Right ventricle myocardium superior (tissue), 1 donor: ENCODE results near the gene MEI4. TPM values are rescaled to one million over a fixed set of nuclear protein-coding genes. Genes with fewer than 3 reads are reported as not detected.
"Not testable (repeated sequence)": the region's sequence is repeated elsewhere in the genome, so short reads cannot be mapped to it uniquely, and the experiment has no call there.

ENCODE experiments used
- ATAC-seq: fragments of 200-7000 bp; cut with Tn5 transposase; one replicate; pipeline ENCODE4 v1.9.1; 2020; ENCODE audit warnings: mild to moderate bottlenecking; ENCODE audit not compliant: poor library complexity
- DNase-seq: peaks from one replicate; pipeline ENCODE4 v3.0.0-alpha.2; 2020
- intact Hi-C: fragments of 100-400 bp; cut with DNase I; formaldehyde crosslinking; loops from one replicate; pipeline ENCODE4 v1.11.2; 2022
- total RNA-seq: library from RNA; stranded (reverse); fragmentation: NEBNext Ultra II Directional; extraction: Animal tissue kit (Norgen Biotek cat#: 25700); gene quantifications from one replicate; pipeline ENCODE4 v1.2.1, GENCODE V29; 2021
- donor health status: DM: no; HTN: yes; CAD: no; lungs with severe emphysema.

MEI4 gene
- total RNA-seq, 1 donor from 2014 or later, result 0.73 TPM

DNA sequence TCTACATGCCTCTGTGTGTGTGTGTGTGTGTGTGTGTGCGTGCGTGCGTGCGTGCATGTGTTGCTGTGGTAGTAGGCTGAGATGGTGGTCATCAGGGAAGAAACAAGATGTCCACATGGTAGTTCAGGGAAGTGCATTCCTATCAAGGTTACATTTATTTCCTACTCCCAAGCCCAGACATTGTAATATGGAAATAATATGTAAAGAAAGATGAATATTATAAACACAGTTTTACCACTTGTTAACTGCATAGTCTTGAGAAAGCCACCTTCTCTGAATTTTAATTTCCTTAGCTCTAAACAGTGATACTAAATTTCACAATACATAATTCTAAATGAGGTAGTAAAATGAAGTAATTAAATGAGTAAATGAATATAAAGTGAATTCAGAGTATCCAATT lies 14.0 kb downstream of the MEI4 start:
- DNase-seq (no peak), ATAC-seq (no peak)
- intact Hi-C loops, result no loop called here

DNA sequence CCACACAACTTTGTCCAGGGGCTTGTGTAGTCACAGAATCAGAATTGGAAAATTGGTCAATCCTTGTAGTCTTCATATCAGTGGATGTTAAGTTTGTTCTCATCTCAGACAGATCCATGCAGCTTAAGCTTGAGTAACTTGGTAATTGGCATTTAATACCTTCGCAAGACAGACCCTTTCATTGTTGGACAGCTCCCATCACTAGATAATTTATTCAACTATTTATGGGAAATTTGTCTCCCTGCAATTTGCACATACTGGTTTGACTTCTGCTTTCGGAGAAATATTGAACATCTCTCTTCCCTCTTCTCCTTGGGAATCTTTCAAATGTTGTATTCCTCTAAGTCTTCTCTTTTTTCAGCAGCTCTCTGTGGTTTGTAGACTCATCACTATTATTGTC lies 17.1 kb downstream of the MEI4 start:
- ATAC-seq, result no peak
- intact Hi-C loops, result no loop called here

GRCh38 chr6:77674211-77674610 lies 21.4 kb downstream of the MEI4 start:
- no peak for ATAC-seq
- no peak for DNase-seq
- intact Hi-C loops, result no loop called here

More for the DNA sequence above, 17.1 kb downstream of the MEI4 start:
- DNase-seq, result no peak

- DNase-seq (no peak), ATAC-seq (no peak)
- intact Hi-C loops, result no loop called here
Measured at GRCh38 chr6:77678048-77678447, 25.2 kb downstream of the MEI4 start.

GRCh38 chr6:77683515-77683914 lies 30.7 kb downstream of the MEI4 start:
- intact Hi-C loops, result no loop called here
- ATAC-seq, result no peak
- no peak for DNase-seq

DNA sequence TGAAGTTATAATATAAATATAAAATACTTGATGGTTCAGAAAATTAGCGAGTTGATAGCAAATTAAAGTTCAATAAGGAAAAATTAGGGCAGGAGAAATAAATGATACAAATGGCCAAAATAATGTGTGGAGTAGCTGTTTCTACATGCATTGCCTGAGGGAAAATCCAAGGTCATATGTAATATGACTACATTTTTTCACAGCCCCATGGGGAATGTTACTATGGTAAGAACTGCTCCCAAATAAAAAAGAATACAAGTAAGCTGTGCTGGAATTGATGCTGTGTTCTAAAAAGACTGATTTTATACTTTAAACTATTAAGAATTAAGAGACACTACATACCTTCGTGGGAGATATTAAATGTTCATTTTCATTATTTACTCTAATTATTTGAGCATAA lies 34.1 kb downstream of the MEI4 start:
- ATAC-seq (no peak), DNase-seq (no peak)
- intact Hi-C loops, result no loop called here

DNA sequence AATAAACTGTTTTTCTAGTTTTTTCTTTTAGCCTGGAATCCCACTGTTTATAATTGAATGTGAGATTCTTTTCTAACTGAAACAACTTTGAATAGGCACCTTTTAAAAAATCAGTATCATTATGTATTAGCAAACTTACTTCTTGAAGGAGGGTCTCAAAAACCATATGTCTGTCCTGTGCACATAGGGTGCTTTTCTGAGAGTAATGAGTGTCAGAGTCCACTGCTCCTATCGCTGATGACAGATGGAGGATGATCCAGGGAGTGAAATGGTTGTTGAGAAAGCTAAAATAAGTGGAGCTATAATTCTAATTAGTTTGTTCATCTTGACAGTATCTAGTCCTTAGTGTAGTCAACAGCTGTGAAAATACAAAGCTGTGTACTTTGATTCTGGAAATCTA lies 35.8 kb downstream of the MEI4 start:
- no peak for DNase-seq
- intact Hi-C loops, result no loop called here
- no peak for ATAC-seq

- ATAC-seq, DNase-seq, intact Hi-C loops: not testable (repeated sequence)
Measured at GRCh38 chr6:77700095-77700494, 47.3 kb downstream of the MEI4 start.

- ATAC-seq, result no peak
- intact Hi-C loops, result no loop called here
- DNase-seq, result no peak
Measured at GRCh38 chr6:77707603-77708002, 54.8 kb downstream of the MEI4 start.

DNA sequence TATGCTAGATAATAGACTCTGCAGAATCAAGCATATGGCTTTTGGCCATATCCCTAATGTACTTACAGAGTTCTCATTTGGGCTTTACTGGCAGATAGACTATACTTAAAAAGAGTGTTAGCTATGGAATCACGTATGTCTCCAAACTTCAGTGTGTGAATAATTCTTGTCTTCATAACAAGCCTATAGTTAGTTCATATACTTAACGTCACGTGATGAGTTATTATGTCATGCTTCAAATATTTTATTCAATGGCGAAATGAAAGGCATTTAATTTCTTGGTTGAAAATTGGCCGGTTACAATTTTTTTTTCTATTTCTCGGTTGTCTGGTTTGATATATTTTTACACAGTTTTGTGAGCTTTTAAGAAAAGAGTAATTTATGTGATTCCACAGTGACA lies 62.7 kb downstream of the MEI4 start:
- intact Hi-C loops, result no loop called here
- no peak for DNase-seq
- no peak for ATAC-seq

- DNase-seq, result no peak
- ATAC-seq, result no peak
- intact Hi-C loops, result no loop called here
Measured at GRCh38 chr6:77716311-77716710, 63.5 kb downstream of the MEI4 start.

- ATAC-seq, intact Hi-C loops, DNase-seq: not testable (repeated sequence)
Measured at GRCh38 chr6:77736010-77736409, 83.2 kb downstream of the MEI4 start.

- intact Hi-C loops, result no loop called here
- no peak for ATAC-seq
- no peak for DNase-seq
Measured at GRCh38 chr6:77740380-77740779, 87.5 kb downstream of the MEI4 start.

- ATAC-seq, DNase-seq, intact Hi-C loops: not testable (repeated sequence)
Measured at GRCh38 chr6:77752156-77752555, 99.3 kb downstream of the MEI4 start.

DNA sequence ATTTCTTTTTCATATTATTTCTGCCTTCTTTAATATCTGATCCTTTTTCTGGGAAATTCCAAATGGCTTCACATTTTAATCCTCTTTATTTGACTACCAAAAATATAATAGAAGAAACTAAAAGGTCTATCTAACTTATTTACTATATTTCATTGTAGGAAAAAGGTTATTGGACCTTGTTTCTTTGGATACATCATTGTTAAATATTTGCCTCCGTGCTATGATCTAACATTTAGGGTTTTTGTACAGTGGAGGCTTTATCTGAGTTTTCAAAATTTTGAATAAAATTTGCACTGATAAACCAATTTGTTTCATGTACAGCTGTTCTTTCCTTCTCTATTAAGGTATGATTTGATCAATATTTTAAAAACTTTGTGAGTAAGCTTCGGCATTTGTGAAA lies 109.5 kb downstream of the MEI4 start:
- ATAC-seq (no peak), DNase-seq (no peak)
- intact Hi-C loops, result no loop called here

DNA sequence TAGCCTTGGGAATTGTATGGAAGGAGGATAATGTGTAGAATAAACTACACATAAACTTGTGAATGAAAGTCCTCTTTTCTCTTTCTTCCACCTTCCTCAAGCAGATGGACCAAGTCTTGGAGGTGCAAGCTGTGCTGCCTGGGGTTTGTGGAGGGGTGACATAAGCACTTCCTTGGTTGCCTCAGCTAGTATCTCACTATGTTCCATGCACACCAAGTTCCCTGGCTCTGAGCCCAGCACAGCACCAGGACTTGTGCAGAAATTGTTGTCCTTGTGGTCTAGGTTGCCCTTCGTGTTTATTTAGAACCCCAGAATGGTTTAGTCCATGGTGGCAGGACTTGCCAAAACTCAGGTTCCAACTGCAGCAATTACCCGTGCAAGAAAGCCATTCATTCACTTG lies 110.3 kb downstream of the MEI4 start:
- intact Hi-C loops, result no loop called here
- DNase-seq, result no peak
- no peak for ATAC-seq

- intact Hi-C loops, result no loop called here
- ATAC-seq (no peak), DNase-seq (no peak)
Measured at GRCh38 chr6:77764364-77764763, 111.5 kb downstream of the MEI4 start.

DNA sequence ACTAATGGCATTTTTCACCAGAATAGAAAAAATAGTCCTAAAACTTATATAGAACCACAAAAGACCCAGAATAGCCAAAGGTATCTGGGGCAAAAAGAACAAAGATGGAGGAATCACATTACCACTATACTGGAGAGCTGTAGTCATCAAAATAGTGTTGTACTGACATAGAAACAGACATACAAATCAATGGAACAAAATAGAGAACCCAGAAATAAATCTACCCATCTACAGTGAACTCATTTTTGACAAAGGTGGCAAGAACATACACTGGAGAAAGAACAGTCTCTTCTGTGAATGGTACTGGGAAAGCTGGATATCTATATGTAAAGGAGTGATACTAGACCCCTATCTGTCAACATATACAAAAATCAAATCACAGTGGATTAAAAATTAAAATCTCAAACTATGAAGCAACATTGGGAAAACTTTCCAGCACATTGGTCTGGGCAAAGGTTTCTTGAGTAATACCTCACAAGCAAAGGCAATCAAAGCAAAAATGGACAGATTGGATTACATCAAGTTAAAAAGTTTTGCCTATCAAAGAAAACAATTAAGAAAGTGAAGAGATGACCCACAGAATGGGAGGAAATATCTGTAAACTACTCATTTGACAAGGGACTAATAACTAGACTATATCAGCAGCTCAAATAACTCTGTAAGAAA lies 120.5 kb downstream of the MEI4 start:
- intact Hi-C loops, result no loop called here
- ATAC-seq, result no peak
- no peak for DNase-seq

- intact Hi-C loops, result no loop called here
- ATAC-seq (no peak), DNase-seq (no peak)
Measured at GRCh38 chr6:77774457-77774856, 121.6 kb downstream of the MEI4 start.

- intact Hi-C loops, result no loop called here
- no peak for DNase-seq
- ATAC-seq, result no peak
Measured at GRCh38 chr6:77776441-77776840, 123.6 kb downstream of the MEI4 start.

DNA sequence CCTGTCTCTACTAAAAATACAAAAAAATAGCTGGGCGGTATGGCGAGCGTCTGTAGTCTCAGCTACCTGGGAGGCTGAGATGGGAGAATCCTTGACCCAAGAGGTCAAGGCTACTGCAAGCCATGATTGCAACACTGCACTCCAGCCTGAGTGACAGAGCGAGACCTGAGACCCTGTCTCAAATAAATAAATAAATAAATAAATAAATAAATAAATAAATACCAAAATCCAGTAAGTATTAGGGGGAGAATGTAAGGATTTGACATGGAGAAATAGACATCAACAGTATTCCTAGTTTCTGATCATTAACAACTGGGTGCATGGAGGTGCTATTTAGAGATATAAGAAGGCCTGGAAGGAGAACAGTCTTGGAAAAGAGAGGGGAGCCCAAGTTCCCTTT lies 125.7 kb downstream of the MEI4 start:
- DNase-seq, result no peak
- no peak for ATAC-seq
- intact Hi-C loops, result no loop called here
